AML-193 (cell line): ENCODE results near the gene ANKLE2.
"Not testable (repeated sequence)": the region's sequence is repeated elsewhere in the genome, so short reads cannot be mapped to it uniquely, and the experiment has no call there.

ENCODE experiments used
- DNase-seq, 2 experiments: peaks; one replicate each; lab custom pipeline; 2025; lab: John Stamatoyannopoulos, UW

The ANKLE2 gene

GRCh38 chr12:132719141-132719953 lies 42.3 kb downstream of the ANKLE2 start:
- DNase-seq, result no peak

- DNase-seq, result no peak
Observed at GRCh38 chr12:132718644-132719043, 43.0 kb downstream of the ANKLE2 start.

DNA sequence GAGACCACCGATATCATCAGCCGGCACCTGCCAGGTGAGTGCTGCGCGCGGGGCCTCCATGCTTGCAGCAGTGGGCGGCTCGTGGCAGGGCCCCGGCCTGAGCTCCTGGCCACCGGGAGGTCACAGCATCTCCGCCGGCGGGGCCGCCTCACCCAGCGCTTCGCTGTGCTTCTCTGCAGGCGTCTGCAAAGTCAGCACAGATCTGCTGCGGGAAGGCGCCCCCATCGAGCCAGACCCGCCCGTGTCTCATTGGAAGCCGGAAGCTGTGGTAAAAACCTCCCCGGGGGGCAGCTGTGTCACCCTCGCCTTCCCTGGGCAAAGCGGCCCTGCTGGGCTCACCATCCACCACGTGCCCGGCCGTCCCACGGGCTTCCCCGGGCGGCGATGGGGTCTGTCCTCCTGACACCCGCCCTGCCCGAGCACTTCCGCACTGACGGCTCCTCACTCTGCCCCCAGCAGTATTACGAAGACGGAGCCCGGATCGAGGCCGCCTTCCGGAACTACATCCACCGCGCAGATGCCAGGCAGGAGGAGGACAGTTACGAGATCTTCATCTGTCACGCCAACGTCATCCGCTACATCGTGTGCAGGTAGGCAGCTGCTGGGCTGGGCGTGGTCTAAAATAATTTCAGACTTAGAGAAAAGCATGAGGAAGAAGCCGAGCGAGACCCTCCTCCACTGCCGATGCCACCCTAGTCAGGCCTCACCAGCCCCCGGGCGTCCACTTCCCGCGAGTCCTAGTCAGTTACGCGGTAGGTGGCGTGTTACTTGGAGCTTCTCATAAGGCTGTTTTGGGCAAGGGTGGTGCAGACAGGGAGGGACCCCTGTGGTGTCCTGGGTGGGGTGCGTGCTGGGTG lies 43.9 kb downstream of the ANKLE2 start:
- no peak for DNase-seq

DNA sequence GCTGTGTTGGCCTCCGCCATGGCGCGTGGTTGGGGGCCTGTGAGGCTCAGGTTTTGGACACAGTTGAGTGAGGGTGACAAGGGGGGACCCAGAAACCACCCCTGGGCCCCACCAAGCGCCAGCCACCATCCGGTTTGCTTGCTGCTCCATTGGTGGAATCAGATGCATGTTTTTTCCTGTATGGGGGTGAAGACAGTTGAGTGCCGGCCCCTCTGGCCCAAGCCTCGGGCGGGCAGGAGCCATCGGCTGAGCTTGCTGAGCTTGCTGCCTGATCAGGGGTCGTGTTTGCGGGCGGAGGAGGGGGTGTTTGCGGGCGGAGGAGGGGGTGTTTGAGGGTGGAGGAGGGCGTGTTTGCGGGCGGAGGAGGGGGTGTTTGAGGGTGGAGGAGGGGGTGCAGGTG lies 44.6 kb downstream of the ANKLE2 start:
- DNase-seq, result no peak

DNA sequence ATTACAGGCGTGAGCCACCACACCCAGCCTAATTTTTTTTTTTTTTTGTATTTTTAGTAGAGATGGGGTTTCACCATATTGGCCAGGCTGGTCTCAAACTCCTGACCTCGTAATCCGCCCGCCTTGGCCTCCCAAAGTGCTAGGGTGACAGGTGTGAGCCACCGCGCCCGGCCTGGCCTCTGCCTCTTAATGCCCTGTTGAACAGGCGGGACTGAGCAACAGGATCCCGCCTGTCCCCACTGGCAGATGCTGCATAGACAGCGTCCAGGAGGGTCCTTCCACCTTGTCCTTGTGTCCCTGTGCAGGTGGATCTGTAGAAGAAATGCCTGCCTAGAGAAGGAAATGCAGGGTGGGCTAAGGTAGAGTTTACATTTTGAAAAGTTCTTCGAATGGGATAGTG lies 45.3 kb downstream of the ANKLE2 start:
- no peak for DNase-seq

- no peak for DNase-seq
Observed at GRCh38 chr12:132715874-132716273, 45.8 kb downstream of the ANKLE2 start.

DNA sequence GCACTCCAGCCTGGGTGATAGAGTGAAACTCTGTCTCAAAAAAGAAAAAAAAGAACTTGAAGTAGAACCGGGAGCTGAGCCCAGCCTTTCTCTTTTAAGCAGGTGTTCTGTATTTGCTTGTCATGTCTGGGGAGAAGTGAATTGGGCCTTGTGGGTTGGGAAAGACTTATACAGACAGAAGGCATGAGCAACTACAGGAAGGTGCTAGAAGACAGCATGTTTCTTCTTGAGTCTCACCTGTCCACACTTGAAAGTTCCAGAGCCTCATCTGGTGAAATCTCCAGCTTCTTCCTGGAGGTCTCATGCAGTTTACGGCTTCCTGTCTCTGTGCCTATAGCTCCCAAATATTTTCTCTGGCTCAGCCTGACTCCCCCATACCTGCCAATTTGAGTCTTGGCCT lies 48.5 kb downstream of the ANKLE2 start:
- DNase-seq, result no peak

DNA sequence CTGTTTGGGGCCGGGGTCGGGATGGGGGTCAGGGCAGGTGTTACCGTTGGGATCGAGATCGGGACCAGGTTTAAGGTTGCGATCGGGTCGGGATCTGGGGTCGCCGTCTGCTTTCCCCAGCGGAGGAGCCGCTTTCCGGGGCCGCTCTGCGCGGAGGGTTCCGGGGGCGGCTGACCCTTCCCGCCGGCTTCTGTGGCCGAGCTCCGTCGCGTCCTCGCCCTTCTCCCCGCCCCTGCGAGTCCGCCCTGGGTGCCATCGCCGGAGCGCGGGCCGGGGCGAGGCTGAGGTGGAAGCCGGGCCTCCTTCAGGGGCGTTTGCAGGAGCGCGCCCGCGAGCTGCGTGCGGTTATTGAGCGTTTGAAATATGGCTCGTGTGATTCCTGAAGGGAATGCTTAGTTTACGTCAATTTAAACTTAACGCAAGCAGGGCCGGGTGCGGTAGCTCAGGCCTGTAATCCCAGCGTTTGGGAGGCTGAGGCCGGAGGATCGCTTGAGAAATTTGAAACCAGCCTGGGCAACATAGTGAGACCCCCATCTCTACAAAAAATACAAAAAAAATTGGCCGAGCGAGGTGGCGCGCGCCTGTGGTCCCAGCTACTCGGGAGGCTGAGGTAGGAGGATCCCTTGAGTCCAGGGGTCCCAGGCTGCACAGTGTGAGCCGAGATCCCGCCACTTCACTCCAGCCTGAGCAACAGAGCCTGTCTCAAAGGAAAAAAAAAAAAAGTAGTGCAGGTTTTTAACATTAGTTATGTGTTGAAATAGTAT lies 50.4 kb downstream of the ANKLE2 start:
- no peak for DNase-seq

DNA sequence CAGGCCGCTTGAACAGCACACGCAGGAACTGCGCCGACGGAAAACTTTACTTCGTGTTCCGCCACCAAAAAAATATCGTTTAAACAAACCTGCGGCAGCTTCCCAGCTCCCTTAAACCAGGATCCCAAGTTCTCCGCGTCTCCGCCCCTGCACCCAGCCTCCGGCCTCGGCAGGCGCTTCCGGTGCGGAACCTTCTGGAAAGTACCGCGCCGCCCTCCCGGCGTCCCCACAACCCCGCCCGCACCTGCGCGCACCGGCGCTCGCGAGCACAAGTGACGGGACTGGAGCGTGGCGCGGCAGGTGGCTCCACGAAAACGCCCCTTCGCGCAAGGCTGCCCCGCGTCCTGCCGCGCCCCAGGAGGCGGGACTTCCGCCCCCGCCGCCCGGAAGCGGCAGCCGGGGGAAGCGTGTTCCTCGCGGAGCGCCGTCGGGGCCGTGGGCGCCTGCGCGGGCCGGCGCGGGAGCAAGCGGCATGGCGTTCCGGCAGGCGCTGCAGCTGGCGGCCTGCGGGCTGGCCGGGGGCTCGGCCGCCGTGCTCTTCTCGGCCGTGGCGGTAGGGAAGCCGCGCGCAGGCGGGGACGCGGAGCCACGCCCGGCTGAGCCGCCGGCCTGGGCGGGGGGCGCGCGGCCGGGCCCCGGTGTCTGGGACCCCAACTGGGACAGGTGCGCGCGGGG lies 51.1 kb downstream of the ANKLE2 start, which contains the start of gene PGAM5:
PGAM5 (plus strand) TSS at position 438 of the 675 bp plus-strand sequence; CDS start at position 473, 35 bp downstream.
- DNase-seq, result peak; percentile 62 to 74

DNA sequence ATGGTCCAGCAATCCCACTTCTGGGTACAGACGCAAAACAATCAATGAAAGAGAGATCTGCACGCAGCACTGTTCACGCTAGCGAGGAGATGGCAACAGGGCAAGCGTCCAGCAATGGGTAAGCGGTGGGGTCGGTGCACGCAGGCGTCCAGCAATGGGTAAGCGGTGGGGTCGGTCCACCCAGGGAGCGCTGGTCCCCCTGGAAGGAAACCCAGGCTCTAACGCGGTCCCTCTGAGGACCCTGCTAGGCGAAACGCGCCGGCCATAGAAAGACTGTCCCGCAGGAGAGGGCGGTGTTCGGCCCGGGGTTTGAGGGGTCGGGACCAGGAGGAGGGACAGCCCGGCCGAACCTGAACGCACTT lies 51.6 kb downstream of the ANKLE2 start:
- no peak for DNase-seq

GRCh38 chr12:132708150-132708549 lies 53.5 kb downstream of the ANKLE2 start:
- no peak for DNase-seq

DNA sequence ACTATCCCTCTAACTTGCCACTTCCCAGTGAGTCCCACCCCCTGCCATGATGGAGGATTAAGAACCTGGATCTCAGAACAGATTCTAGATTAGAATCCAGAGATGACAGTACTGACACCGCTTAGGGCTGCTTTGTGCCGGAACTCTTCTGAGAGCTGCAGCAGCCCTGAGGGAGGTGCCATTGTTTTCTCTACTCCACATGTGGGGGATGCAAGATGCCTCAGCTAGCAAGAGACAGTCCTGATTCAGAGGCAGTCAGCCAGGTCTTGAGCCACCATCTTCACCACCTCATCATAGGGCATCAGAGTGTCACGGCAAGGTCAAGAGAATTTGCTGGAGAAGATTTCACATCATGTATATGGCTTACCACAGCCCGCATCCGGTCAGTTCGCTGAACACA lies 54.4 kb downstream of the ANKLE2 start:
- no peak for DNase-seq

GRCh38 chr12:132703641-132704040 lies 58.0 kb downstream of the ANKLE2 start:
- no peak for DNase-seq

GRCh38 chr12:132702640-132703039 lies 59.0 kb downstream of the ANKLE2 start:
- DNase-seq, result no peak

DNA sequence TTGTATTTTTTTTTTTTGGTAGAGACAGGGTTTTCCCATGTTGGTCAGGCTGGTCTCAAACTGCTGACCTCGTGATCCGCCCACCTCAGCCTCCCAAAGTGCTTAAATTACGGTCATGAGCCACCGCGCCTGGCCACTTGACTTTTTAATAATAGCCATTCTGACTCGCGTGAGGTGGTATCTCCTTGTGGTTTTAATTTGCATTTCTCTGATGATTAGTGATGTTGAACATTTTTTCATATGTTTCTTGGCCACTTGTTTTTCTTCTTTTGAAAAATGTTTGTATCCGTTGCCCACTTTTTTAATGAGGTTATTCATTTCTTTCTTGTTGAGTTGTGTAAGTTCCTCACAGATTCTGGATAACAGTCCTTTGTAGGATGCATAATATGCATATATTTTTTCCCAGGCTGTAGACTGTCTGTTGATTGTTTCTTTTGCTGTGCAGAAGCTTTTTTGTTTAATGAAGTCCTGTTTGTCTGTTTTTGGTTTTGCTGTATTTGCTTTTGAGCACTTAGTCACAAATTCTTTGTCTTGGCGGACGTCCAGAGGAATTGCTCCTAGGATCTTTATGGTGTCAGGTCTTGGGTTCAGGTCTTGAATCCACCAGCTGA lies 61.3 kb downstream of the ANKLE2 start:
- DNase-seq, result no peak

- peak; percentile 33 to 34 for DNase-seq
Observed at GRCh38 chr12:132698341-132698740, 63.3 kb downstream of the ANKLE2 start.

DNA sequence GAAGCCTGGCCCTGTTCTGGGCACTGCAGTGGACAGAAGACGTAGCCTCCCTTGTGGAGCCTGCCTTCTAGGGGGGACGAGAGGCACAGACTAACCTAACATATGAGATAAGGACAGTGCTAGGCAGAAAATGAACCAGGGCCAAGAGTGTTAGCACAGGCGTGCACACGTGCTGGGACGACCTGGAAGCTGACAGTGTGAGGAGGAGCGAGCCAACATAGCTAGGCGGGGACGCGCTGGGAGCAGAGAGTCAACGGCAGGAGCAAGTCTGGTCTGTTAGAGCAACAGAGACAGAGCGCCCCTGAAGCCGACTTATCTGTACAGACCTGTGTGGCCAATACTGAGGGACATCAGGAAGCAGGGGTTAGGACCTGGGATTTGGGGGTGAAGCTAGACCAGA lies 66.2 kb downstream of the ANKLE2 start:
- DNase-seq, result no peak

- not testable (repeated sequence) for DNase-seq
Observed at GRCh38 chr12:132694888-132695287, 66.7 kb downstream of the ANKLE2 start.

- DNase-seq, result not testable (repeated sequence)
Observed at GRCh38 chr12:132692030-132692429, 69.6 kb downstream of the ANKLE2 start.

GRCh38 chr12:132690112-132690511 lies 71.5 kb downstream of the ANKLE2 start:
- DNase-seq, result no peak

DNA sequence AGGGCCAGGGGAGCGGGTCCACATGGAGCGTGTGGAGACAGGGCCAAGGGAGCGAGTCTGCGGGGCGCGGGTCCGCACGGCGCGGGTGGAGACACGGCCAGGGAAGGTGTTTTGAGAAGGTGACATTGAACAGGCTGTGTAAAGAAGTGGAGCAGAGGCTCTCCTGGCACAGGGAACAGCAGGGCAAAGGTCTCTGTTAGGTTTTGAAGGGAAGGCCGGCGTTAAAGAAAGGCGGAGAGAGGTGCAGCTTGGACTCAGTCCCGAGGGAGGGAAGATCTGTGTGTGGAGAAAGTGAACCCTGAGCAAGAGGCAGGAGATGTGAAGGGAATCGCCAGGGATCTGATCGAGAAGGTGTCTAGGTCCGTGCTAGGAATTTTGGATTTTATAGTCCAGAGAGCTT lies 72.4 kb downstream of the ANKLE2 start:
- no peak for DNase-seq
